GM13977 (cell line): ENCODE measurements around the gene THOP1.

Source experiments
- DNase-seq: peaks from one replicate; pipeline ENCODE4 v3.0.0; 2012; ENCODE audit warnings: low spot score
- CTCF ChIP-seq: IDR thresholded peaks from 2 replicates; pipeline ENCODE4 v1.5.1; 2012; ENCODE audit warnings: mild to moderate bottlenecking, control low read depth; ENCODE audit not compliant: insufficient read depth; ENCODE audit errors: extremely low read depth, missing control alignments
- in situ Hi-C: fragments of 300-500 bp; cut with MboI; formaldehyde crosslinking; loops from one replicate; pipeline ENCODE4 v1.12.0; 2022; ENCODE audit warnings: low sequenced_read_pairs, low pct_unique_long_range_greater_than_20kb, mixed read lengths, inconsistent platforms; ENCODE audit not compliant: unreplicated experiment

THOP1 gene

GRCh38 chr19:2761876-2762782, 23.2 kb upstream of the THOP1 start:
- TF ChIP-seq CTCF = no peak
- in situ Hi-C loops = no loop called here
- no peak for DNase-seq

GRCh38 chr19:2762783-2763496, 22.4 kb upstream of the THOP1 start:
- DNase-seq = no peak
- no peak for TF ChIP-seq CTCF
- in situ Hi-C loops = no loop called here

GRCh38 chr19:2763687-2764086, 21.6 kb upstream of the THOP1 start:
- in situ Hi-C loops = no loop called here
- DNase-seq = no peak
- TF ChIP-seq CTCF = no peak

- no peak for TF ChIP-seq CTCF
- no peak for DNase-seq
- in situ Hi-C loops = no loop called here
These were observed 20.4 kb upstream of the THOP1 start for GRCh38 chr19:2764945-2765344.

- TF ChIP-seq CTCF = no peak
- in situ Hi-C loops = no loop called here
- DNase-seq = no peak
These were observed 19.9 kb upstream of the THOP1 start for GRCh38 chr19:2765376-2765775.

GRCh38 chr19:2766594-2767372, 18.5 kb upstream of the THOP1 start:
- no peak for DNase-seq
- in situ Hi-C loops = no loop called here
- TF ChIP-seq CTCF = no peak
